Stimulated activated CD4-positive, alpha-beta T cell treated with anti-CD3 and anti-CD28 coated beads, Interleukin-1b, Interleukin-23, amount 100 ng/mL, for 4 hours (primary cell): ENCODE data around the gene RRM1.

Experiments used
- DNase-seq, 2 donors: peaks; one replicate each; pipeline ENCODE4 v3.0.0-alpha.2; 2020; ENCODE audit warnings: low read depth in 2 of 2

Gene RRM1

DNA sequence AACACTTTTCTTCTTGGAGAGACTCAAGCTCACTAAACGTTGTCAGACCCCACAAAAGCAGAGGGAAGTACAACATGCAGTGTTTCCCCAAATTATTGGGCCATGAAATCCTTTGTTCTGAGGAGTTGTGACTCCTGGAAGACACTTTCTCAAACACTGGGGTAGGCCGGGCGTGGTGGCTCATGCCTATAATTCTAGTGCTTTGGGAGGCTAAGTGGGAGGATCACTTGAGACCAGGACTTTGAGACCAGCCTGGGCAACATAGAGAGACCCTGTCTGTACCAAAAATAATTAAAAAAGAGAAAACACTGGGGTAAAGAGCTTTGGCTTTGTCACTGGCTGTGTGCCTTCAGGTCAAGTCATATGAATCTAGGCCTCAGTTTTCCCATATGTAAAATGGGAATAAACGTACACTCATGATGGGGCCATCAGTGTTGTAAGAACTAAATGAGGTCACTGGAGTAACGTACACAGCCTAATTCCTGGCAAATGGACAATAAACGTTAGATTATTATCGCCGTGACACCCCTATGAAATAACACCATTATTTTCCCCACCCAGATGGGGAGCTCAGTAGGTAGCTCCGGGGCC, 92.0 kb downstream of the RRM1 start:
- no peak for DNase-seq

DNA sequence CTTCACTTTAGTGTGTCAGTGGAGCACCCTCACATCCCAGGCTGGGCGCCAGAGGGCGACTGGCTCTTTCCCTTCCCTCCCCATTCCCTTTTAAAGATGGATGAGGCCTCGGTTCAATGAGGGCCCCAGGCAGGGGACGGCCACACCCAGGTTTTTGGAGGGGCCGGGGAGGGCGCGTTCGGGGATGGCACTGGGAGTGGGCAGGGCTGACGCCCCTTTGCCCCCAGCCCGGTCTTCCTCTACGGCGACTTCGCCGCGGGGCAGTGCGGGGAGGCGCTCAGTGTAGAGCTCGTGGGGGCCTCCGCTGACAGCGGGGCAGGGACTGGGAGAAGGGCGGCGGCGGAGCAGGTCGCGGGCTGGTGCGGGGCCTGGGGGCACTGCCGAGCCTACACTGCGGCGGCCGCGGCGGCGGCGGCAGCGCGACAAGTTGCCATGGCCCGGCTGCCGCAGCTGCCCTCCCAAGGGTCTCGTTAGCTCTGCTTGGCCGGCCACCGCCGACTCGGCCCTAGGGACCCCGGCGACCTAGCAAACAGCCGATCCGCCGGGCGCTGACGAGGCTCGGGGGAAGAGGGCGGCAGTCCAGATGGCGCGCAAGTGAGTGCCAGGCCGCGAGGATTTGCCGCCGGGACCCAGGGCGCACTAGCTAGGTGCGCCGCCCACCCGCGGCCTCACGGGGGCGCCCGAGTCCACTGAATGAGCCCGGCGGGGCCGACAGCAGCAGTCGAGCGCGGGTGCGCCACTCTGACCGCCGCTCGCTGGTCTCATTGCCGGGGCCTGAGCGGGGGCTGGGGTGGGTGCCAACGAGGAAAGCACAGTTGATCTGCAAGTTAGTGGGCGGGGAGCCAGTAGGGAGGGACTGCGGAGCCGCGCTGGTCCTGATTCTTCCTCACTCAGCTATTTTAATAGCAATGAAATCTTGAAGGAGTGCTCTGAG, 92.7 kb downstream of the RRM1 start:
- DNase-seq: peak; percentile 82 to 85
